ENCODE results near the gene MSANTD1. TPM values are rescaled to one million over a fixed set of nuclear protein-coding genes. Genes with fewer than 3 reads are reported as not detected.

Gene MSANTD1
- total RNA-seq, 1 experiment from 2014 or later: 0.95 TPM

DNA sequence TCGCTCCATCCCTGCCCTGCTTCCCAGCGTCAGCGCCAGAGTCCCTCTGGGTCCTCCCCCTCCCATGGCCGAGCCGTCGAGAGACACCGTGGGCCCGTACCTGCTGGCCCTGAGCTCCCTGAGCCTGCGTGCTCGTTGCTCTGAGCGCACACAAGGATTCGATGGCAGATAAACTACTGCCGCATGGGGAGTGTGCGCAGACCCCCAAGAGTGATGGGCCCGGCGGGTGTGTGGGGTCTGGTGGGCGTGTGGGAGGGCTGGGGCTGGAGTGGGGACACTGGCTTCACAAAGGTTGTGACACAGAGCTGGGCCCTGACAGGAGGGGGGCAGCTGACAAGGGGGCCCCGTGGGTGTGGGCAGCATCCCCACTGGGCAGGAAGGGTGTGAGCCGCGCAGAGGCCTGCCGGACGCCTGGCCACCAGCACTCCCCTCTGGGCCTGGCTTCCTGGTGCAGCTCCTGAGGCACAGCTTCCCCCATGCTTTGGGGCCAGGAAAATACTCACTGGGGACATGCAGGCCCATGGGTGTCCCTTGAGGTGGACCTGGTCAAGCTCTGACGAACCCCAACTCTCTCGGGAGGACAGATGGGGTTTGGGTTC is 39.1 kb downstream of the MSANTD1 start:
- no peaks in the 10 kb centered on the region for H3K4me1 ChIP-seq
- no peaks in the 10 kb centered on the region for H3K9me3 ChIP-seq
- CTCF ChIA-PET: no interaction called here
- Mint-ChIP-seq H3K27ac (ENCODE audit: unreplicated experiment) (no peak overlapping the region), H3K9me3 (ENCODE audit: unreplicated experiment) (no peaks in the 10 kb centered on the region), H3K27me3 (ENCODE audit: insufficient read depth, unreplicated experiment) (no peaks in the 10 kb centered on the region), H3K4me1 (ENCODE audit: low read depth, unreplicated experiment) (peaks cover 7% of the 10 kb centered on the region), H3K36me3 (ENCODE audit: insufficient read depth, unreplicated experiment) (no peaks in the 10 kb centered on the region), H3K4me3 (ENCODE audit: unreplicated experiment) (no peak overlapping the region)
- H3K27me3 ChIP-seq (replicated peaks; ENCODE audit: control insufficient read depth, insufficient read depth, low read length): no peaks in the 10 kb centered on the region
- no peak for DNase-seq
- TF ChIP-seq, protein P1, sequence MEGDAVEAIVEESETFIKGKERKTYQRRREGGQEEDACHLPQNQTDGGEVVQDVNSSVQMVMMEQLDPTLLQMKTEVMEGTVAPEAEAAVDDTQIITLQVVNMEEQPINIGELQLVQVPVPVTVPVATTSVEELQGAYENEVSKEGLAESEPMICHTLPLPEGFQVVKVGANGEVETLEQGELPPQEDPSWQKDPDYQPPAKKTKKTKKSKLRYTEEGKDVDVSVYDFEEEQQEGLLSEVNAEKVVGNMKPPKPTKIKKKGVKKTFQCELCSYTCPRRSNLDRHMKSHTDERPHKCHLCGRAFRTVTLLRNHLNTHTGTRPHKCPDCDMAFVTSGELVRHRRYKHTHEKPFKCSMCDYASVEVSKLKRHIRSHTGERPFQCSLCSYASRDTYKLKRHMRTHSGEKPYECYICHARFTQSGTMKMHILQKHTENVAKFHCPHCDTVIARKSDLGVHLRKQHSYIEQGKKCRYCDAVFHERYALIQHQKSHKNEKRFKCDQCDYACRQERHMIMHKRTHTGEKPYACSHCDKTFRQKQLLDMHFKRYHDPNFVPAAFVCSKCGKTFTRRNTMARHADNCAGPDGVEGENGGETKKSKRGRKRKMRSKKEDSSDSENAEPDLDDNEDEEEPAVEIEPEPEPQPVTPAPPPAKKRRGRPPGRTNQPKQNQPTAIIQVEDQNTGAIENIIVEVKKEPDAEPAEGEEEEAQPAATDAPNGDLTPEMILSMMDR (IDR thresholded peaks at IDR 0.05; ENCODE audit: insufficient read depth in 1 of 2, low read depth in 1 of 2, low read length in 1 of 2, severe bottlenecking in 1 of 2, unreplicated experiment in 1 of 2): no peak
- H3K36me3 ChIP-seq (ENCODE audit: control insufficient read depth, insufficient read depth, low read length): no peaks in the 10 kb centered on the region
- POLR2A ChIA-PET: no interaction called here
- intact Hi-C loops (cut with micrococcal nuclease; ENCODE audit: unreplicated experiment): no loop called here
- BruUV-seq (replicated peaks): no TSS peak
- no peak overlapping the region for H3K4me3 ChIP-seq (ENCODE audit: low read depth, low read length)

DNA sequence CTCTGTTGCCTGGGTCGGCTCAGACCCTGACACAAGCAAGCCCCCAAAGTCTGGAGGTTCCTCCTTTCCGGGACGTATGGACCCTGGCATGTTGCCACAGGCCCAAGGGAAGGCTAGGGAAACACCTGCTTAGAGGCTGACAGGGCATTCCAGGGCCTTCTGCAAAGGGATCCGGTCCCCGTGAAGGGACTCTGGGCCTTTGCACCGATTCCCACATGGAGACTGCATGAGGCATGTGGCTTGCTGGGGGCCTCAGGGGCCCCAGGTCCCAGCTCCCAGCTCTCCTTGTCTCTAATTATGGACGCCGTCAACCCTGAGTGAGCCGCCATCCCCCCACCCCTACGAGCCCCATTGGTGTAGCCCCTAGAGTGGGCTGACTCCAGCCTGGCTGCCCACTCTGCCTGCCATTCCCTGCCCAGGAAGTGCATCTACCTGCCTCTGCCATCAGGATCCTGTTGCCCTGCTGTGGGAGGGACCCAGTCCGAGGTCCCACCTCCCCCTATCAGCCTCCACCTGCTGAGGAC is 39.7 kb downstream of the MSANTD1 start:
- peaks cover 11% of the 10 kb centered on the region for H3K4me1 Mint-ChIP-seq (ENCODE audit: low read depth, unreplicated experiment)
- H3K27me3 ChIP-seq (replicated peaks; ENCODE audit: control insufficient read depth, insufficient read depth, low read length): no peaks in the 10 kb centered on the region
- no peak overlapping the region for H3K4me3 ChIP-seq (ENCODE audit: low read depth, low read length)
- H3K27ac Mint-ChIP-seq (ENCODE audit: unreplicated experiment): no peak overlapping the region
- no peaks in the 10 kb centered on the region for H3K4me1 ChIP-seq
- no peaks in the 10 kb centered on the region for H3K9me3 Mint-ChIP-seq (ENCODE audit: unreplicated experiment)
- CTCF ChIA-PET: no interaction called here
- no peak for DNase-seq
- peaks cover 3% of the 10 kb centered on the region for H3K36me3 Mint-ChIP-seq (ENCODE audit: insufficient read depth, unreplicated experiment)
- no peaks in the 10 kb centered on the region for H3K36me3 ChIP-seq (ENCODE audit: control insufficient read depth, insufficient read depth, low read length)
- BruUV-seq (replicated peaks): no TSS peak
- no peaks in the 10 kb centered on the region for H3K27me3 Mint-ChIP-seq (ENCODE audit: insufficient read depth, unreplicated experiment)
- H3K4me3 Mint-ChIP-seq (ENCODE audit: unreplicated experiment): no peak overlapping the region
- intact Hi-C loops (cut with micrococcal nuclease; ENCODE audit: unreplicated experiment): no loop called here
- TF ChIP-seq, protein P1 (IDR thresholded peaks at IDR 0.05; ENCODE audit: insufficient read depth in 1 of 2, low read depth in 1 of 2, low read length in 1 of 2, severe bottlenecking in 1 of 2, unreplicated experiment in 1 of 2): no peak
- no peaks in the 10 kb centered on the region for H3K9me3 ChIP-seq
- POLR2A ChIA-PET: no interaction called here

DNA sequence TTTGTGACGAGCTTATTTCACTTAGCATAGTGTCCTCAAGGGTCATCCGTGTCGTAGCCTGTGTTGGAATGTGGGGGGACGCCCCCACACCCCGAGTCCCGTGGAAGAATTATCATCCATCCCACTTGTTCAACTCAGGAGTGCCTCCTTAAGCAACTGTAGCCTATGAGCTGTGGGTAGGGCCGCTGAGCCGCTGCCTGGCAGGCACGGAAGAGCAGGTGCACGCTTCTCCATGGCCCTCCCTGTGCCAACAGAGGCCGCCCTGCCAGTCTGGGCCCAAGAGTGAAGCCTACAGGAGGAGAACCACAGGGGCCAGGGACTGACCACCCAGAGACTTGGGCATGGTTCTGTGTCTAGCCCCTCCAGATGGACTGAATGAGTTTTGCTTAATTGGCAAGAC is 41.5 kb downstream of the MSANTD1 start:
- H3K4me3 ChIP-seq (ENCODE audit: low read depth, low read length): no peak overlapping the region
- POLR2A ChIA-PET: no interaction called here
- no peaks in the 10 kb centered on the region for H3K9me3 ChIP-seq
- TF ChIP-seq, protein P1 (IDR thresholded peaks at IDR 0.05; ENCODE audit: insufficient read depth in 1 of 2, low read depth in 1 of 2, low read length in 1 of 2, severe bottlenecking in 1 of 2, unreplicated experiment in 1 of 2): no peak
- no peak for DNase-seq
- no peaks in the 10 kb centered on the region for H3K4me1 ChIP-seq
- no peaks in the 10 kb centered on the region for H3K36me3 ChIP-seq (ENCODE audit: control insufficient read depth, insufficient read depth, low read length)
- no TSS peak for BruUV-seq (replicated peaks)
- H3K27me3 Mint-ChIP-seq (ENCODE audit: insufficient read depth, unreplicated experiment): no peaks in the 10 kb centered on the region
- H3K27me3 ChIP-seq (replicated peaks; ENCODE audit: control insufficient read depth, insufficient read depth, low read length): no peaks in the 10 kb centered on the region
- H3K27ac Mint-ChIP-seq (ENCODE audit: unreplicated experiment): no peak overlapping the region
- peaks cover 17% of the 10 kb centered on the region for H3K4me1 Mint-ChIP-seq (ENCODE audit: low read depth, unreplicated experiment)
- intact Hi-C loops (cut with micrococcal nuclease; ENCODE audit: unreplicated experiment): no loop called here
- peaks cover 6% of the 10 kb centered on the region for H3K36me3 Mint-ChIP-seq (ENCODE audit: insufficient read depth, unreplicated experiment)
- no peak overlapping the region for H3K4me3 Mint-ChIP-seq (ENCODE audit: unreplicated experiment)
- H3K9me3 Mint-ChIP-seq (ENCODE audit: unreplicated experiment): no peaks in the 10 kb centered on the region
- CTCF ChIA-PET: no interaction called here

All from Caco-2 (cell line).